HG02623 (cell line): ENCODE measurements around the gene LCT.

ENCODE experiments used
- ATAC-seq: cut with Tn5 transposase; IDR thresholded peaks from one replicate; pipeline ENCODE4 v1.9.1; 2021; ENCODE audit warnings: moderate library complexity; ENCODE audit not compliant: unreplicated experiment

The LCT gene

DNA sequence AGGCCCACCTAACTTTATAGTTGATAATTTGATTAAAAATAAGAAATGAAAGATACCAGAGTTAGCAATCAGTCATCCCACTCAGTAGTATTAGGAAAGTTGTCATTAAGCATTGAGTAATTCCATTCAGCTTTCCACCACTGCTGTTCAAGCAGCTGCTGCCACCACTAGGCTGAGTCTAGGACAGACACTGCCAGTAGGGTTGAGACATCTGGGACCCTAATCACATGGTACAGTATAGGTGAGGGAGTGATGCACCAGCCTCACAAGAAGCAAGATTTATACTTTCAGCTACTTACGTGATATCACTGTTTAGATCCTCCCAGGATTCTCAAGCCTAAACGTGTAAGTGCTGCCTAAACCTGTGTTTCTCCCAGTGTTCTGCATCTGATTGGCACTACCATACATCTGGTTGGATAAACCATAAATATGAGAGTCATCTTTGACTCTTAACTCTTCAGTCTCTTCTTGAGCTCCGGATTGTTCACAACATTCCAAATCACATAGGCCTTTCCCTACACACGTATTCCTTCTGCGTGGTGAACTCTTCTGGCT is 92.1 kb downstream of the LCT start:
- ATAC-seq = no peak

GRCh38 chr2:135743860-135744259 is 93.1 kb downstream of the LCT start:
- ATAC-seq = no peak

DNA sequence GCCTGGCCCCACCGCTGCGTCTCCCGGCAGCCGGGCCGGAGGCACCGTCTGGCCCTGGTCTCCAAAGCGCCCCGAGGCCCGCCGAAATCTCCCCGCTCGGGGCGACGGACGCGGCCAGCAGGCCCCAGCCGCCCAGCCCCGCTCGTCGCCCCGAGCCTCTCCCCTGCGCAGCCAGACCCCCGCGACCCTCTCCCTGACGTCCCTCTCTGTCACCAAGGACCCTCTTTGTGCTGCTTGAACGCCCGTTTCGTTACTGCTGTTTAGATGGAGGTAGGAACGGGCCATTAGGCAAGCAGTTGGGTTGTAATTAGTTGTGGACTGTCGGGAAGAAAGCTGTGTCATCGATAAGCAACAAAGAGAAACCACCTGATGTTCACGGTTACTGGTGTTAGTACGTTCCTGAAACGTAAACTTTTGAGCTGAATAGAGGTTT is 94.6 kb downstream of the LCT start:
- ATAC-seq = peak; percentile 8

DNA sequence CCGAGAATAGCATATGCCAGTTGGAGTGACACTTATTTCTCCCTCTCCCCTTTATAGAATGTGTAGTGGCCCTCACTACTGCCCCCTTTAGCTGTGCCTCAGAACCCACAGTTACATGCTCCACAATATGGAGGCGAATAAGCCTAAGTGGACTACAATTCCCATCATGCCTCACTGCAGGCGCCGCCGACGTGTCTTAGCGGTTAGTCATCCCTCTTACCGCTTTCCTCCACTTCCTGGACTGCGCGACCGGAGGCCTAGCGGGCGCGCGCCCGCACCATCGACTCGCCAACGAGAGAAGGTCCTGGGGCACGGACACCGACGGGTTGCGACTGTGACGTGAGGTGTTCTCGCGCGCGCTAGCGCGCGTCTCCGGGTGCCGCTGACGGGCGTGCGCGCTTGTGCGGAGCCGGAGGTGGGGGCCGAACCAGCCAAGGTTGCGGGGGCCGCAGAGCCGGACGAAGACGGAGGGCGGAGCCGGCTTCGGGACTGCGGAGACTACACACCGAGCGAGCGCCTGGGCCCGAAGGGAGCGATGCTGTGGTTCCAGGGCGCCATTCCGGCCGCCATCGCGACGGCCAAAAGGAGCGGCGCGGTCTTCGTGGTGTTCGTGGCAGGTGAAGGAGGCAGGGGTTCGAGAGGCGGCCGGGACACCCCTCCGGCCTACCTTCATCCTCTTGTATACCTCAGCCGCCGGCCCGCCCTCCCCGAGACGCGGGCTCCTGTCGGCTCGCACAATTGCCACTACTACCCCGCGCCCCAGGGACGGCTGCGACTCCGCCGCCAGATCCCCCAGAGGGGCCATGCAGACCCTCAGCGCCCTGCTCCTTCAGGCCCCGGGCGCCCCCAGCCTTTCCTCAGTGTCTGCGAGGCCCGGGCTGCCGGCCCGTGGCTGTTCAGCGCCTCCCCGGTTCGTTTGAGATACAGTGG is 95.3 kb downstream of the LCT start, which contains the start of gene UBXN4:
UBXN4 (plus strand) TSS at position 461 of the 930 bp plus-strand sequence; CDS start at position 536, 75 bp downstream.
- ATAC-seq = peak; percentile 93

- no peak for ATAC-seq
Measured at GRCh38 chr2:135741043-135741394, 96.0 kb downstream of the LCT start.

- no peak for ATAC-seq
Measured at GRCh38 chr2:135740206-135740605, 96.8 kb downstream of the LCT start.
